GM21390 (cell line): ENCODE results near the gene KRTAP10-4.
"Not testable (repeated sequence)": the region's sequence is repeated elsewhere in the genome, so short reads cannot be mapped to it uniquely, and the experiment has no call there.

Experiments
- ATAC-seq: cut with Tn5 transposase; IDR thresholded peaks from one replicate; pipeline ENCODE4 v1.9.1; 2021; ENCODE audit not compliant: unreplicated experiment

Gene KRTAP10-4

GRCh38 chr21:44573630-44574456, at the start of gene KRTAP10-4:
KRTAP10-4 (plus strand) TSS chr21:44573729; CDS start chr21:44573759, 30 bp downstream.
- ATAC-seq: not testable (repeated sequence)

GRCh38 chr21:44524414-44525371, 48.8 kb upstream of the KRTAP10-4 start:
- ATAC-seq: no peak

GRCh38 chr21:44525391-44526095, 48.0 kb upstream of the KRTAP10-4 start:
- ATAC-seq: no peak

DNA sequence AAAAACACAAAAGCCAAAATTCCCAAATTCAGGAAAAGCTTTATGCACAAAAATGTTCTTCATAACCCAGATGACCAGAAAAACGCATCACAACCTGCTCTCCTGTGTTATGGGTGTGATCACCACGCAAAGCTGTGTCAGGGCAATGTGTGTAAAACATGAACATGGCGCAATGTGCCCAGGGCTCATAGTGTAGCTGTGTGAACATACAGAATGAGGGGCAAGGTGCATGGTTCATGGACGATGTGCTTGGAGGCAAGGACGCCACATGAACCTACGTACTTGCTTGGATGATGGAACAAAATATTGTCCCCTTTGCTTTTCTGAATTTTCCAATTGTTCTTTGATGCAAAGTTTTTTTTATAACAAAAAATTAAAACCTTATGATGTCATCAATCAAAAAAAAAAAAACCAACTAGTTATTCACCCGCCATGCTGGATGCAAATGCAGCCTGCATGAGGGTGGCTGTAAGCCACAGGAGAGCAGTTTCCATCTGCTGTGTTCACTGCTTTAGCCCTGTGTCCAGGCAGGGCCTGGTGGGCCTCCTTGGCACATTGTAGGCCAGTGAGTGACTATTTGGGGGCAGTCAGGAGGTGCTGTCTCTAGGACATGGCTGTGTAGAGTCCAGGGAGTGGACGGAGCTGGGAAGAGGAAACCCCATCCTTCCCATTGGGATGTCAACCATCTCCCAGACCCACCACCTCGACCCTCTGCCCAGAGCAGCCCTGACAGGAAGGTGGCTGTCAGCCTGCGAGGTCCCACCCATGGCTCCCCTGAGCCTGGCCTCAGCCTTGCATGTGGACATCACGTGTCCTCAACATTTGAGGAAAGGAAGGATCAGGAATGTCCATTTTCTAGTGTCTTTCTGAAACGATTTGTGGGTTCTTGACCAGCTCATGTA, 47.2 kb upstream of the KRTAP10-4 start:
- ATAC-seq: no peak

GRCh38 chr21:44527156-44527982, 46.2 kb upstream of the KRTAP10-4 start:
- no peak for ATAC-seq

- no peak for ATAC-seq
These were observed 45.4 kb upstream of the KRTAP10-4 start for GRCh38 chr21:44527983-44528633.

GRCh38 chr21:44528634-44528995, 44.9 kb upstream of the KRTAP10-4 start:
- ATAC-seq: no peak

- no peak for ATAC-seq
These were observed 44.5 kb upstream of the KRTAP10-4 start for GRCh38 chr21:44529011-44529421.

GRCh38 chr21:44529503-44530125, 43.9 kb upstream of the KRTAP10-4 start:
- ATAC-seq: no peak

DNA sequence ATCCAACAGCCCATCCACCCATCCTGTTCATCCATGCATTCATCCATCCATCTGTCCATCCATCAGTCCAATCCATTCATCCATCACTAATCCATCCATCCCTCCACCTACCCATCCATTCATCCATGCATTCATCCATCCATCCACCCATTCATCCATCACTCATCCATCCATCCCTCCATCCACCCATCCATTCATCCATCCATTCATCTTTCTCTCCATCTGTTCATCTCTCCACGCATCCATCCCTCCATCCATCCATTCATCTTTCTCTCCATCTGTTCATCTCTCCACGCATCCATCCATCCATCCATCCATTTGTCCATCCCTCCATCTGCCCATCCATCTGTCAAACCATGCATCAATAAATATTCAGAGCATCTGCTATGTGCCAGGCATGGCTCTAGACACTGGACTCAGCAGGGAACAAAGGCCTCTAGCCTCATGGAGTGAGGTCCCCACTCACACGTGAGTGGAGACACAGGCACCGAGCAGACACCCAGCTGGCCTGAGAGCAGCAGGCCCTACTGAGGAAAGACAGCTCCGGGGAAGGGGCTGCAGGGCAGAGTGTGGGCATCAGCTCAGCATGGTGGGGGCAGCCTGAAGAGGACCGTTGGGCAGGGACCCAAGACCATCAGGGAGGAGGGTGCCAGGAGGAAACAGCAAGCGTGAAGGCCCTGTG, 43.2 kb upstream of the KRTAP10-4 start:
- no peak for ATAC-seq

- no peak for ATAC-seq
These were observed 42.5 kb upstream of the KRTAP10-4 start for GRCh38 chr21:44530903-44531605.

- no peak for ATAC-seq
These were observed 41.6 kb upstream of the KRTAP10-4 start for GRCh38 chr21:44531606-44532564.

GRCh38 chr21:44532712-44533111, 40.8 kb upstream of the KRTAP10-4 start:
- no peak for ATAC-seq

GRCh38 chr21:44533121-44533890, 40.2 kb upstream of the KRTAP10-4 start:
- no peak for ATAC-seq
